ENCODE measurements around the gene CASTOR1. TPM values are rescaled to one million over a fixed set of nuclear protein-coding genes. Genes with fewer than 3 reads are reported as not detected.

The CASTOR1 gene
- total and polyA plus RNA-seq, 2 donors (not counting 3 experiments of a cell fraction or from before 2014, with no cell fraction given), result 8.1 to 26.8 TPM

DNA sequence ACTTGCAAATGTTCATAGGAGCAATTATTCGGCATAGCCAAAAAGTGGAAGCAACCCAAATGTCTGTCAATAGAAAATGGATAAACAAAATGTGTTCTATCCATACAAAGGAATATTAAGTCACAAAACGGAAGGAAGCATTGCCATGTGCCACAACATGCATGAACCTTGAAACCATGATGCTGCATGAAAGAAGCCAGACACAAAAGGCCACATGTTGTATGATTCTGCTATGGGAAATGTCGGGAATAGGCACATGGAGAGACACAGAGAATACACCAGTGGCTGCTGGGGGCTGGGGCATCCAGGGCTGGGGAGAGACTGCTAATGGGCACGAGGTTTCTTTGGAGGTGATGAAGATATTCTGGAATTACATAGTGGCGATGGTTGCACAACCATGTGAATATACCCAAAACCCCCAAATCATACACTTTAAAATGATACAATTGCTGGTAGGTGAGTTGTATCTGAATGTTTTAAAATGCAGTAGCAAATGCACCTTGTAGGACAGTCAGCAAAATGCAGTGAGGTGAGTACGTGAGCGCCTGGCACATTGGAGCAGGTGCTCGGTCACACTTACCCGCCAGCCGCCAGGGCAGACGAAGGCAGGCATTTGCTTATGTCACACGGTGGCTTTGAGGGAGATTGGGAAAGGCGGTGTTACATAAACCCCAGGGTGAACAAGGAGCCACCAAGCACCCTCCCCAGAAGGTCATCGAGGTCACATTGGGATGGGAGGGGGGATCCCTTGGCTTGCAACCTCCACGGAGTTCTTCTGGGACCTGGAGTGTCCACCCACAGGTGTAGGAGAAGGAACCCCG lies 16.3 kb downstream of the CASTOR1 start:
- BruUV-seq (replicated peaks), result no TSS peak
- ChIA-PET CTCF (interaction anchor here (1.6 kb wide), 1 partner anchor 10 kb away, joined by 5 read pairs; no protein-coding TSS in a partner anchor), POLR2A (interaction anchor here (0.7 kb wide), 1 partner anchor 10 kb away, joined by 4 read pairs; no protein-coding TSS in a partner anchor)
- TF ChIP-seq POLR2AphosphoS5 (IDR thresholded peaks at IDR 0.05; ENCODE audit: insufficient read depth, low read depth, low read length), result no peak
- no peak for TF ChIP-seq POLR2A (IDR thresholded peaks at IDR 0.05; ENCODE audit: low read depth, low read length)
- TF ChIP-seq JUN (IDR thresholded peaks at IDR 0.05; ENCODE audit: borderline replicate concordance, insufficient read depth, insufficient read length, low read depth), result no peak
- TF ChIP-seq, protein P1, sequence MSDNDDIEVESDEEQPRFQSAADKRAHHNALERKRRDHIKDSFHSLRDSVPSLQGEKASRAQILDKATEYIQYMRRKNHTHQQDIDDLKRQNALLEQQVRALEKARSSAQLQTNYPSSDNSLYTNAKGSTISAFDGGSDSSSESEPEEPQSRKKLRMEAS (IDR thresholded peaks at IDR 0.05; ENCODE audit: insufficient read depth, insufficient read length), result no peak
- TF ChIP-seq FOS (IDR thresholded peaks at IDR 0.05; ENCODE audit: borderline replicate concordance, insufficient read depth, low read length), result no peak
- TF ChIP-seq EZH2 (IDR thresholded peaks at IDR 0.05; ENCODE audit: borderline replicate concordance, low read depth, low read length, severe bottlenecking), result no peak
- no peak for TF ChIP-seq MYC (IDR thresholded peaks at IDR 0.05; ENCODE audit: low read depth, low read length)
- TF ChIP-seq GATA2 (IDR thresholded peaks at IDR 0.05; ENCODE audit: insufficient read depth, insufficient read length, low read depth, low read length), result no peak
- TF ChIP-seq, protein P2, sequence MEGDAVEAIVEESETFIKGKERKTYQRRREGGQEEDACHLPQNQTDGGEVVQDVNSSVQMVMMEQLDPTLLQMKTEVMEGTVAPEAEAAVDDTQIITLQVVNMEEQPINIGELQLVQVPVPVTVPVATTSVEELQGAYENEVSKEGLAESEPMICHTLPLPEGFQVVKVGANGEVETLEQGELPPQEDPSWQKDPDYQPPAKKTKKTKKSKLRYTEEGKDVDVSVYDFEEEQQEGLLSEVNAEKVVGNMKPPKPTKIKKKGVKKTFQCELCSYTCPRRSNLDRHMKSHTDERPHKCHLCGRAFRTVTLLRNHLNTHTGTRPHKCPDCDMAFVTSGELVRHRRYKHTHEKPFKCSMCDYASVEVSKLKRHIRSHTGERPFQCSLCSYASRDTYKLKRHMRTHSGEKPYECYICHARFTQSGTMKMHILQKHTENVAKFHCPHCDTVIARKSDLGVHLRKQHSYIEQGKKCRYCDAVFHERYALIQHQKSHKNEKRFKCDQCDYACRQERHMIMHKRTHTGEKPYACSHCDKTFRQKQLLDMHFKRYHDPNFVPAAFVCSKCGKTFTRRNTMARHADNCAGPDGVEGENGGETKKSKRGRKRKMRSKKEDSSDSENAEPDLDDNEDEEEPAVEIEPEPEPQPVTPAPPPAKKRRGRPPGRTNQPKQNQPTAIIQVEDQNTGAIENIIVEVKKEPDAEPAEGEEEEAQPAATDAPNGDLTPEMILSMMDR (IDR thresholded peaks at IDR 0.05; ENCODE audit: extremely low read depth in 1 of 2, insufficient read depth in 1 of 2, low read depth in 1 of 2, low read length in 2 of 2), result no peak
- H3K27me3 ChIP-seq (ENCODE audit: control insufficient read depth in 2 of 2, insufficient read depth in 2 of 2, low read length in 2 of 2), result no peaks in the 10 kb centered on the region
- H3K4me3 ChIP-seq (replicated peaks in 1 of 3; ENCODE audit: insufficient read depth in 1 of 3, low read depth in 1 of 3, low read length in 3 of 3), result no peak overlapping the region
- FAIRE-seq (no peak), DNase-seq (ENCODE audit: low read depth, low spot score) (no peak)
- no peak overlapping the region for H3K27ac ChIP-seq (ENCODE audit: insufficient read depth, low read depth, low read length)
- no peaks in the 10 kb centered on the region for H3K9me3 ChIP-seq (replicated peaks; ENCODE audit: control insufficient read depth, insufficient read depth, low read length)
- H3K79me2 ChIP-seq (ENCODE audit: control insufficient read depth, insufficient read depth, low read length), result no peaks in the 10 kb centered on the region
- H3K4me2 ChIP-seq (ENCODE audit: insufficient read depth, low read length), result no peak overlapping the region
- dilution Hi-C loops (cut with MboI; ENCODE audit: extremely low pct_ligation_motif_present, low sequenced_read_pairs), result no loop called here
- H4K20me1 ChIP-seq (replicated peaks; ENCODE audit: control insufficient read depth, extremely low read depth, insufficient read depth, low read length), result no peaks in the 10 kb centered on the region
- no peak overlapping the region for H2AFZ ChIP-seq (ENCODE audit: low read depth, low read length)
- no peaks in the 10 kb centered on the region for H3K9me1 ChIP-seq (replicated peaks; ENCODE audit: control insufficient read depth, extremely low read depth, insufficient read depth, low read length)
- no peaks in the 10 kb centered on the region for H3K36me3 ChIP-seq (ENCODE audit: control insufficient read depth in 2 of 2, extremely low read depth in 1 of 2, insufficient read depth in 2 of 2, low read length in 2 of 2)
- no peak overlapping the region for H3K9ac ChIP-seq (replicated peaks; ENCODE audit: extremely low read depth, insufficient read depth, low read length)
- H3K4me1 ChIP-seq (ENCODE audit: control insufficient read depth, extremely low read depth, insufficient read depth, low read length), result peaks cover 11% of the 10 kb centered on the region
- intact Hi-C loops (cut with micrococcal nuclease), result no loop called here

All from endothelial cell of umbilical vein (primary cell).